HG03064 (cell line): ENCODE measurements around the gene LCE1A.

ENCODE experiments used
- ATAC-seq: cut with Tn5 transposase; IDR thresholded peaks from one replicate; pipeline ENCODE4 v1.9.1; 2021; ENCODE audit warnings: low read depth; ENCODE audit not compliant: unreplicated experiment

The LCE1A gene

GRCh38 chr1:152869808-152870419 is 42.6 kb downstream of the LCE1A start:
- no peak for ATAC-seq

- no peak for ATAC-seq
Observed at GRCh38 chr1:152870831-152871730, 43.8 kb downstream of the LCE1A start.

- no peak for ATAC-seq
Observed at GRCh38 chr1:152871731-152872126, 44.5 kb downstream of the LCE1A start.

GRCh38 chr1:152873495-152873894 is 46.2 kb downstream of the LCE1A start:
- ATAC-seq: no peak

- no peak for ATAC-seq
Observed at GRCh38 chr1:152876827-152877226, 49.6 kb downstream of the LCE1A start.
